HepG2 (cell line): ENCODE results near the gene AJUBA. TPM values are rescaled to one million over a fixed set of nuclear protein-coding genes. Genes with fewer than 3 reads are reported as not detected.

Source experiments
- ATF7-NPFF ChIP-seq: sonication (generic); formaldehyde crosslinking; IDR thresholded peaks from 2 replicates; pipeline ENCODE4 v1.8.1; 2023; ENCODE audit warnings: mild to moderate bottlenecking, low read depth, missing genetic modification reagents, moderate library complexity
- BATF2 ChIP-seq: sonication (generic); formaldehyde crosslinking; IDR thresholded peaks from 2 replicates; pipeline ENCODE4 v1.8.0; 2022; ENCODE audit warnings: mild to moderate bottlenecking, missing genetic modification reagents, moderate library complexity
- CBFB ChIP-seq: sonication (generic); formaldehyde crosslinking; IDR thresholded peaks from 2 replicates; pipeline ENCODE4 v1.4.0; 2020; ENCODE audit warnings: missing genetic modification reagents
- FOXM1 ChIP-seq: sonication (generic); formaldehyde crosslinking; IDR thresholded peaks from 2 replicates; pipeline ENCODE4 v1.5.0; 2020; ENCODE audit warnings: missing genetic modification reagents
- KLF15 ChIP-seq: sonication (generic); formaldehyde crosslinking; IDR thresholded peaks from 2 replicates; pipeline ENCODE4 v1.8.1; 2023; ENCODE audit warnings: borderline replicate concordance, mild to moderate bottlenecking, inconsistent platforms, missing genetic modification reagents, mixed read lengths
- NBN ChIP-seq: fragments of 450-650 bp; conservative IDR thresholded peaks from 2 replicates; pipeline ENCODE4 v1.6.1; 2017
- NCOA1 ChIP-seq: sonication (generic); formaldehyde crosslinking; IDR thresholded peaks from 2 replicates; pipeline ENCODE4 v1.9.0; 2021; ENCODE audit warnings: missing genetic modification reagents
- NCOR1 ChIP-seq: fragments of 200-600 bp; sonication (generic); IDR thresholded peaks from 2 replicates; pipeline ENCODE4 v1.7.0; 2017; ENCODE audit warnings: antibody characterized with exemption, low read length, borderline replicate concordance
- NFKB2 ChIP-seq: sonication (generic); formaldehyde crosslinking; IDR thresholded peaks from 2 replicates; pipeline ENCODE4 v1.4.0; 2020; ENCODE audit warnings: missing genetic modification reagents, borderline replicate concordance
- PHF8 ChIP-seq: sonication (generic); formaldehyde crosslinking; IDR thresholded peaks from 2 replicates; pipeline ENCODE4 v1.5.0; 2020; ENCODE audit warnings: missing genetic modification reagents
- RXRB ChIP-seq: IDR thresholded peaks from 2 replicates; pipeline ENCODE4 v1.6.1; 2016; ENCODE audit warnings: borderline replicate concordance, missing genetic modification reagents, missing compliant biosample characterization
- SIX1 ChIP-seq: sonication (generic); formaldehyde crosslinking; IDR thresholded peaks from 2 replicates; pipeline ENCODE4 v1.4.0; 2020; ENCODE audit warnings: missing genetic modification reagents, borderline replicate concordance
- SKI ChIP-seq: fragments of 450-650 bp; IDR thresholded peaks from one replicate; pipeline ENCODE4 v1.6.1; 2018; ENCODE audit warnings: mild to moderate bottlenecking; ENCODE audit not compliant: partially characterized antibody
- TERF1 ChIP-seq: sonication (generic); formaldehyde crosslinking; IDR thresholded peaks from 2 replicates; pipeline ENCODE4 v1.8.0; 2022; ENCODE audit warnings: mild to moderate bottlenecking, missing genetic modification reagents, moderate library complexity
- TSC22D2 ChIP-seq: sonication (generic); formaldehyde crosslinking; IDR thresholded peaks from 2 replicates; pipeline ENCODE4 v1.5.1; 2020; ENCODE audit warnings: missing genetic modification reagents, mild to moderate bottlenecking, borderline replicate concordance
- WIZ ChIP-seq: sonication (generic); formaldehyde crosslinking; IDR thresholded peaks from 2 replicates; pipeline ENCODE4 v1.5.1; 2020; ENCODE audit warnings: mild to moderate bottlenecking, missing genetic modification reagents
- ZBTB3 ChIP-seq: sonication (generic); formaldehyde crosslinking; IDR thresholded peaks from 2 replicates; pipeline ENCODE4 v1.4.0; 2020; ENCODE audit warnings: low read depth, mild to moderate bottlenecking, moderate library complexity, missing genetic modification reagents, borderline replicate concordance
- ZBTB49 ChIP-seq: sonication (generic); formaldehyde crosslinking; IDR thresholded peaks from 2 replicates; pipeline ENCODE4 v1.4.0; 2020; ENCODE audit warnings: missing genetic modification reagents, borderline replicate concordance
- ZBTB7B ChIP-seq: sonication (generic); formaldehyde crosslinking; IDR thresholded peaks from 2 replicates; pipeline ENCODE4 v1.4.0; 2020; ENCODE audit warnings: missing genetic modification reagents
- ZFP1 ChIP-seq: IDR thresholded peaks from 2 replicates; pipeline ENCODE4 v1.6.1; 2016
- ZFP36L2 ChIP-seq: sonication (generic); formaldehyde crosslinking; IDR thresholded peaks from 2 replicates; pipeline ENCODE4 v1.4.0; 2020; ENCODE audit warnings: missing genetic modification reagents
- ZFP62 ChIP-seq: sonication (generic); formaldehyde crosslinking; IDR thresholded peaks from 2 replicates; pipeline ENCODE4 v1.4.0; 2020; ENCODE audit warnings: missing genetic modification reagents
- ZNF225 ChIP-seq: sonication (generic); formaldehyde crosslinking; IDR thresholded peaks from 2 replicates; pipeline ENCODE4 v1.4.0; 2020; ENCODE audit warnings: mild to moderate bottlenecking, missing genetic modification reagents
- ZNF276 ChIP-seq: sonication (generic); formaldehyde crosslinking; IDR thresholded peaks from 2 replicates; pipeline ENCODE4 v1.4.0; 2020; ENCODE audit warnings: mild to moderate bottlenecking, low read depth, missing genetic modification reagents
- ZNF547 ChIP-seq: sonication (generic); formaldehyde crosslinking; IDR thresholded peaks from 2 replicates; pipeline ENCODE4 v1.5.1; 2020; ENCODE audit warnings: mild to moderate bottlenecking, missing genetic modification reagents
- ZNF619 ChIP-seq: sonication (generic); formaldehyde crosslinking; IDR thresholded peaks from 2 replicates; pipeline ENCODE4 v1.4.0; 2020; ENCODE audit warnings: mild to moderate bottlenecking, missing genetic modification reagents
- ZSCAN30 ChIP-seq: sonication (generic); formaldehyde crosslinking; IDR thresholded peaks from 2 replicates; pipeline ENCODE4 v1.5.0; 2020; ENCODE audit warnings: mild to moderate bottlenecking, missing genetic modification reagents
- polyA plus RNA-seq, 8 experiments: library from polyadenylated mRNA; depleted of rRNA in 3 of 8; stranded (reverse) in 7 of 8; unstranded in 1 of 8; fragments of >200 nt; fragmentation: Illumina TruSeq in 4 of 8; extraction: Trizol in 4 of 8; gene quantifications; 2 replicates each; pipeline versions ENCODE4 v1.2.1 to v1.2.3, GENCODE V29; 2011 to 2016; ENCODE audit warnings: low read depth in 4 of 8, missing spikeins in 1 of 8, mixed read lengths in 1 of 8; ENCODE audit not compliant: insufficient read depth in 1 of 8
- total RNA-seq, 5 experiments: library from RNA; depleted of rRNA; stranded (reverse); fragments of >200 nt; fragmentation: Illumina TruSeq; extraction: Trizol; gene quantifications; 2 replicates each; pipeline ENCODE4 v1.2.3, GENCODE V29; 2016; ENCODE audit warnings: low read depth in 1 of 5

The AJUBA gene
- total and polyA plus RNA-seq, 2 of the 13 experiments (the other 11 are each of a cell fraction or from before 2014, with no cell fraction given), result 157 to 241 TPM

DNA sequence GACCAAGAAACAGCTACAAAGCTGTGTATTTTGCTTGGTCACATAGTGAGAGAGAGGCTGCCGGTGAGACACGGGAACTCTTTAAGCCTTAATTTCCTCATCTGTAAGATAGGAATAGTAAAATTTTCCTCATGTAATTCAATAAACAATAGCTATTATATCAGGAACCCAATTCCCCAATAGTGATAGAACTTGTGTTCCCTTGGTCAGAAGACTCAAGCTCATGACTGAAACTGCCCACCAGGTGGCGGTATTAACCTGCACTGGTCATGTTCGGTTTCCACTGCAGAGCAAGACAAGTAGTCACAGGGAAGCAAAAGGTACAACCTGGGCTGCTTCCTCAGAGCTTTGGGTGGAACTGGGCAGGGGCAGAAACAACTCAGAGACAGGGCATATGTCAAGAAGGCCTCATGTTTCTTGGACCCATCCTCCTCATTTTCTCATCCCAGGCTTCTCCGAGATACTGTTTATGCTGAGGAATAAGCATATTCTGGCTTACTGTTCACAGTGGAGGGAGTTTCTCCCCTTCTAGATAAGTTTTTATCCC, 4.2 kb upstream of the AJUBA start (continued):
- TF ChIP-seq ZNF276, result no peak
- TF ChIP-seq FOXM1 (CRISPR knock-in tag), result no peak
- TF ChIP-seq RXRB (CRISPR knock-in tag), result peak; percentile 63; the same call in 1 of the 2 replicates
- no peak for TF ChIP-seq NCOR1
- TF ChIP-seq ZSCAN30 (CRISPR knock-in tag), result no peak
- no peak for TF ChIP-seq NCOA1
- TF ChIP-seq SIX1, result no peak
- no peak for TF ChIP-seq PHF8
- no peak for TF ChIP-seq ZFP1
- peak; percentile 44; the same call in 1 of the 2 replicates for TF ChIP-seq ZNF619
- no peak for TF ChIP-seq NFKB2 (CRISPR knock-in tag)
- TF ChIP-seq KLF15 (CRISPR knock-in tag), result no peak
- TF ChIP-seq ZFP62 (CRISPR knock-in tag), result no peak
- TF ChIP-seq ZFP36L2 (CRISPR knock-in tag), result 0 out of 2 replicates have a peak, but pooled peaks have one; percentile 38
- 0 out of 2 replicates have a peak, but pooled peaks have one; percentile 57 for TF ChIP-seq ATF7-NPFF (CRISPR knock-in tag)
- no peak for TF ChIP-seq ZBTB3 (CRISPR knock-in tag)
- no peak for TF ChIP-seq NBN
- peak; percentile 81; the same call in 1 of the 2 replicates for TF ChIP-seq ZNF547 (CRISPR knock-in tag)
- no peak for TF ChIP-seq ZNF225 (CRISPR knock-in tag)
- TF ChIP-seq TSC22D2 (CRISPR knock-in tag), result no peak; the same call in 1 of the 2 replicates
- TF ChIP-seq WIZ (CRISPR knock-in tag), result no peak
- TF ChIP-seq TERF1 (CRISPR knock-in tag), result no peak
- TF ChIP-seq CBFB (CRISPR knock-in tag), result 0 out of 2 replicates have a peak, but pooled peaks have one; percentile 35
- TF ChIP-seq ZBTB49 (CRISPR knock-in tag), result no peak
- TF ChIP-seq BATF2 (CRISPR knock-in tag), result no peak
- no peak for TF ChIP-seq ZBTB7B (CRISPR knock-in tag)
- TF ChIP-seq SKI, result no peak
